Fibroblast of lung (primary cell): ENCODE data around the gene ORM2. TPM values are rescaled to one million over a fixed set of nuclear protein-coding genes. Genes with fewer than 3 reads are reported as not detected.
"Not testable (repeated sequence)": the region's sequence is repeated elsewhere in the genome, so short reads cannot be mapped to it uniquely, and the experiment has no call there.

ENCODE experiments used
- DNase-seq, 2 donors: peaks; one replicate each; pipeline versions ENCODE4 v3.0.0 to v3.0.0-alpha.2; 2010; ENCODE audit warnings: low read depth in 2 of 2
- H2AFZ ChIP-seq: 2 replicates; pipeline ENCODE4 v1.5.1; 2012; ENCODE audit warnings: low read length, control low read depth, inconsistent platforms
- H3K27ac ChIP-seq: 2 replicates; pipeline ENCODE4 v1.5.1; 2011; ENCODE audit warnings: low read length, control low read depth; ENCODE audit not compliant: insufficient read depth
- H3K27me3 ChIP-seq: 2 replicates; pipeline ENCODE4 v1.5.1; 2011; ENCODE audit warnings: mild to moderate bottlenecking, low read length; ENCODE audit not compliant: control insufficient read depth, insufficient read depth
- H3K36me3 ChIP-seq: 2 replicates; pipeline ENCODE4 v1.5.1; 2011; ENCODE audit warnings: low read length; ENCODE audit not compliant: control insufficient read depth, insufficient read depth
- H3K4me1 ChIP-seq: 2 replicates; pipeline ENCODE4 v1.5.1; 2011; ENCODE audit warnings: low read length; ENCODE audit not compliant: control insufficient read depth, insufficient read depth; ENCODE audit errors: extremely low read depth
- H3K4me2 ChIP-seq: 2 replicates; pipeline ENCODE4 v1.5.1; 2011; ENCODE audit warnings: low read length, control low read depth; ENCODE audit not compliant: insufficient read depth; ENCODE audit errors: extremely low read depth
- H3K4me3 ChIP-seq, 4 experiments: fragments of 200-600 bp in 1 of 4; sonication (generic) in 1 of 4; replicated peaks in 1 of 4; 2 replicates each; pipeline ENCODE4 v1.5.1; 2011 to 2016; ENCODE audit warnings: low read length in 4 of 4, low read depth in 3 of 4, mild to moderate bottlenecking in 3 of 4, control low read depth in 2 of 4, inconsistent platforms in 1 of 4, mixed read lengths in 1 of 4; ENCODE audit not compliant: insufficient read depth in 1 of 4; ENCODE audit errors: control extremely low read depth in 1 of 4
- H3K79me2 ChIP-seq: 2 replicates; pipeline ENCODE4 v1.5.1; 2012; ENCODE audit warnings: mild to moderate bottlenecking, low read length, inconsistent platforms; ENCODE audit not compliant: control insufficient read depth, insufficient read depth
- H3K9ac ChIP-seq: 2 replicates; pipeline ENCODE4 v1.5.1; 2011; ENCODE audit warnings: mild to moderate bottlenecking, low read length, control low read depth; ENCODE audit not compliant: insufficient read depth
- H3K9me3 ChIP-seq: 2 replicates; pipeline ENCODE4 v1.5.1; 2012; ENCODE audit warnings: low read depth, low read length; ENCODE audit not compliant: control insufficient read depth, insufficient read depth
- H4K20me1 ChIP-seq: 2 replicates; pipeline ENCODE4 v1.5.1; 2011; ENCODE audit warnings: low read length; ENCODE audit not compliant: control insufficient read depth, insufficient read depth; ENCODE audit errors: extremely low read depth
- EZH2 ChIP-seq: IDR thresholded peaks from 2 replicates; pipeline ENCODE4 v1.5.1; 2012; ENCODE audit warnings: low read length, control low read depth, mild to moderate bottlenecking; ENCODE audit errors: missing control alignments
- polyA minus RNA-seq: library from RNA; depleted of rRNA, polyadenylated mRNA; stranded (reverse); fragments of >200 nt; gene quantifications from 2 replicates; pipeline ENCODE4 v1.2.3, GENCODE V29; 2011; ENCODE audit warnings: low replicate concordance
- polyA plus RNA-seq, 2 donors: library from polyadenylated mRNA; depleted of rRNA in 1 of 2; stranded (reverse) in 1 of 2; unstranded in 1 of 2; fragments of >200 nt; gene quantifications; 2 replicates each; pipeline ENCODE4 v1.2.1, GENCODE V29; 2011 to 2012; ENCODE audit warnings: missing spikeins in 1 of 2
- total RNA-seq: library from RNA; depleted of rRNA; stranded (reverse); fragments of >200 nt; gene quantifications from 2 replicates; pipeline ENCODE4 v1.2.1, GENCODE V29; 2014
- TF ChIP-seq, protein P1 (sequence below), 2 donors: IDR thresholded peaks in 1 of 2; conservative IDR thresholded peaks in 1 of 2; 1 replicate in 1 of 2; 2 replicates in 1 of 2; pipeline ENCODE4 v1.5.1; 2011 to 2012; ENCODE audit warnings: low read length in 2 of 2, control low read depth in 1 of 2, inconsistent platforms in 1 of 2, low read depth in 1 of 2, mild to moderate bottlenecking in 1 of 2

Gene ORM2
- total RNA-seq (not detected in 2 replicates), polyA plus RNA-seq (not detected in 2 replicates), polyA minus RNA-seq (not detected in 2 replicates)
- polyA plus RNA-seq (2012) = not detected in 2 replicates

DNA sequence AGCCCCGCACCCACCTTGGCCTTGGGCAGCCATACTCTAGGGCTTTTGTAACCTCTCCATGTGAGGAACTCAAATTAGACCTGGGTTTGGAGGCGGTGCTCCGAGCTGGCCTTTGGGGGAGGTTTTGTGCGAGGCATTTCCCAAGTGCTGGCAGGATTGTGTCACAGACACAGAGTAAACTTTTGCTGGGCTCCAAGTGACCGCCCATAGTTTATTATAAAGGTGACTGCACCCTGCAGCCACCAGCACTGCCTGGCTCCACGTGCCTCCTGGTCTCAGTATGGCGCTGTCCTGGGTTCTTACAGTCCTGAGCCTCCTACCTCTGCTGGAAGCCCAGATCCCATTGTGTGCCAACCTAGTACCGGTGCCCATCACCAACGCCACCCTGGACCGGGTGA is at the start of gene ORM2:
Gene ORM2, plus strand, starts transcription at position 245 of the 398 bp plus-strand sequence. Its CDS starts 36 bp downstream, at position 281.
- not testable (repeated sequence) for DNase-seq, H3K79me2 ChIP-seq, H3K4me1 ChIP-seq, H3K9ac ChIP-seq, H3K27me3 ChIP-seq, H2AFZ ChIP-seq, H3K9me3 ChIP-seq, H3K36me3 ChIP-seq, H3K27ac ChIP-seq, H4K20me1 ChIP-seq, H3K4me2 ChIP-seq, H3K4me3 ChIP-seq

DNA sequence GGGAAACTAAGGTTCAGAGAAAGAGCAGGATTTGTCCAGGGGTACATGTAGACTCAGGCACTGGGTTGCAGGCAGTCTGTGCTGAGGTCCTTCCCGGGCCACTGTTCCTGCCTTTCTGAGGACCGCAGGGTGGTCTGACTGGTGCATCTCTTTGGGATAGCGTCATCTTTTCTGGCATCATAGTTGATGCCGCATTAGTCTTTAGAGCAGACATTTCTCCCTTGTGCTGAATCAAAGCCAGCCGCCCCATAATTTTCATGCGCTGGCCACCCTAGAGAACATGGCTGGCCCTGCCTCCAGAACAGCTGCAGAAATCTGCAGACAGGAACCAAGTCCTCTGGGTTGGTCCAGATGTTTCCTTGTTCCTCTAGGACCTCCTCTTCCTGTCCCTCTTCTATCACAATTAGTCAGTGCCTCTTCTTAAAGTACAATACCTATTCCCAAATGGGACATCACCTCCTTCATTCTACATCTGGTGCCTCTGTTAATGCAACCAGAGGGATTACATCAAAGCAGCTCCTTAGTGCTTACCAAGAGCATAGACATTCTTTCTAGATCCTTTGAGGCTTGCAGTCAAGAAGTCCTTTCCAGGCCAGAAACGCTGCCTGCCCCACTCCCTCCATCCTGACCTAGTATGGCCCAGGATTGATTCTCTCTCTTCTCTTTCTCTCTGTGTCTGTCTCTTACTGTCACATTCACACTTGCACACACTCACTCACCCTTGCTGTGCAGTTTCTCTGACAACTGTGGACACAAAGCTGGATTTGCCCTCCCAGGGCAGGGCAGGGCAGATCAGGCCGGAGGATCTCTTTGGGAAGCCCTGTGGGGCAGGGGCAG is 48.8 kb upstream of the ORM2 start:
- peak in 1 of 2 donors; percentile 57 for DNase-seq
- H4K20me1 ChIP-seq = no peaks in the 10 kb centered on the region
- H3K27ac ChIP-seq = peak overlapping the region; percentile 3
- TF ChIP-seq EZH2 = no peak
- H3K4me1 ChIP-seq = peaks cover 29% of the 10 kb centered on the region
- no peaks in the 10 kb centered on the region for H3K9me3 ChIP-seq
- no peaks in the 10 kb centered on the region for H3K27me3 ChIP-seq
- no peaks in the 10 kb centered on the region for H3K36me3 ChIP-seq
- no peak overlapping the region for H2AFZ ChIP-seq
- H3K79me2 ChIP-seq = no peaks in the 10 kb centered on the region
- no peak overlapping the region for H3K4me2 ChIP-seq
- H3K9ac ChIP-seq = no peak overlapping the region
- no peak overlapping the region for H3K4me3 ChIP-seq

DNA sequence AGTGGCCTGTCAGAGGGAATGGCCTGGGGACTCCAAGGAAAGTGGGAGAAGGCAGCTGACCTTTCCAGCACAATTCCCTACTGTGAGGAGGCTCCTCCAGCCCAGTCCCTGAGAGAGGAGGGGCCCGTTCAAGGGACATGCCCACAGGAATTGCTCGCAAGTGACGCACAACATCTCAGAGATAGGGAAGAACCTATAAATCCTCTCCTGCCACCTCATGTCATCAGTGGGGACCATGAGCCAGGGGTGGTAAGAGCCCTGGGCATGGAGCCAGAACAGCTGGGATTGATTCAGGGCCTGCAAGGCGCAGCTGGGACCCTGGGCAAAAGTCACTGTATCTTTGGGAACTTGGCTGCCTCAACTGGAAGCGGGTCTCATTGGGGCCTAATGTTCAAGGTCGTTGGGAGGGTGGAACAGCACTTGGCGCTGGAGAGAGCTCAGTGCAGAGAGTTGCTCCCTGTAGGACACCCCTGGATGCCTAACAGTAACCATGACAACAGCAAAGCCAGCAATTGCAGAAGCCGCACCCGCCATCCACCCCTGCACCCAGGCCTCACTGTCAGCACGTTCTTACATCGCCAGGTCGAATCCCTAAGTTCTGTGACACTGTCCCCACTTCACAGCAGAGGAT is 48.1 kb upstream of the ORM2 start:
- Histone ChIP-seq H3K36me3 (no peaks in the 10 kb centered on the region), H3K27ac (peak overlapping the region; percentile 3), H3K9ac (no peak overlapping the region), H3K4me1 (peaks cover 27% of the 10 kb centered on the region), H4K20me1 (no peaks in the 10 kb centered on the region), H3K4me3 (no peak overlapping the region), H3K79me2 (no peaks in the 10 kb centered on the region), H3K9me3 (no peaks in the 10 kb centered on the region), H3K4me2 (no peak overlapping the region), H2AFZ (no peak overlapping the region), H3K27me3 (no peaks in the 10 kb centered on the region)
- TF ChIP-seq, protein P1, sequence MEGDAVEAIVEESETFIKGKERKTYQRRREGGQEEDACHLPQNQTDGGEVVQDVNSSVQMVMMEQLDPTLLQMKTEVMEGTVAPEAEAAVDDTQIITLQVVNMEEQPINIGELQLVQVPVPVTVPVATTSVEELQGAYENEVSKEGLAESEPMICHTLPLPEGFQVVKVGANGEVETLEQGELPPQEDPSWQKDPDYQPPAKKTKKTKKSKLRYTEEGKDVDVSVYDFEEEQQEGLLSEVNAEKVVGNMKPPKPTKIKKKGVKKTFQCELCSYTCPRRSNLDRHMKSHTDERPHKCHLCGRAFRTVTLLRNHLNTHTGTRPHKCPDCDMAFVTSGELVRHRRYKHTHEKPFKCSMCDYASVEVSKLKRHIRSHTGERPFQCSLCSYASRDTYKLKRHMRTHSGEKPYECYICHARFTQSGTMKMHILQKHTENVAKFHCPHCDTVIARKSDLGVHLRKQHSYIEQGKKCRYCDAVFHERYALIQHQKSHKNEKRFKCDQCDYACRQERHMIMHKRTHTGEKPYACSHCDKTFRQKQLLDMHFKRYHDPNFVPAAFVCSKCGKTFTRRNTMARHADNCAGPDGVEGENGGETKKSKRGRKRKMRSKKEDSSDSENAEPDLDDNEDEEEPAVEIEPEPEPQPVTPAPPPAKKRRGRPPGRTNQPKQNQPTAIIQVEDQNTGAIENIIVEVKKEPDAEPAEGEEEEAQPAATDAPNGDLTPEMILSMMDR (conservative IDR thresholded peaks at IDR 0.05 in 1 of 2, IDR thresholded peaks at IDR 0.05 in 1 of 2; ENCODE audit: low read depth in 1 of 2, low read length in 2 of 2) = no peak
- TF ChIP-seq EZH2 = no peak
- DNase-seq = peak; percentile 40 to 82

DNA sequence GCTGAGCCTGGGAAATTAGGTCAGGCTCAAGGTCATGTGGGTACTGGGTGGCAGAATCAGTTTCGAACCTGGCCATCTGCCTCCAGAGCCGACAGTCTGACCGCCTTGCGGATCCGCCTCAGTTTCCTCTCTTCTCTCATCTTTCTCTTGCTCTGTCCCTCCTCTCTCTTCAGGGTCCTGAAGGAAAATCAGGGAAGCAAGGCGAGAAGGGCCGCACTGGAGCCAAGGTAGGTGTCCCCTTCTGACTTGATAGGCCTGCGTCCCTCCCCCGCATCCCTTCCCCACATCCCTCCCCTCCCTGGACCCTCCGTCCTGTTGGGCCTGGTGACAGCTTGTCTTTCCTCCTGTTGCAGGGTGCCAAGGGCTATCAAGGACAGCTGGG is 47.6 kb upstream of the ORM2 start:
- H3K79me2 ChIP-seq = no peaks in the 10 kb centered on the region
- H3K4me3 ChIP-seq = no peak overlapping the region
- H3K9me3 ChIP-seq = no peaks in the 10 kb centered on the region
- H3K9ac ChIP-seq = no peak overlapping the region
- no peak overlapping the region for H3K27ac ChIP-seq
- no peak for DNase-seq
- no peaks in the 10 kb centered on the region for H3K27me3 ChIP-seq
- no peak overlapping the region for H3K4me2 ChIP-seq
- no peak overlapping the region for H2AFZ ChIP-seq
- H3K4me1 ChIP-seq = peaks cover 22% of the 10 kb centered on the region
- H3K36me3 ChIP-seq = no peaks in the 10 kb centered on the region
- no peak for TF ChIP-seq EZH2
- TF ChIP-seq, protein P1 (conservative IDR thresholded peaks at IDR 0.05 in 1 of 2, IDR thresholded peaks at IDR 0.05 in 1 of 2; ENCODE audit: low read depth in 1 of 2, low read length in 2 of 2) = no peak
- H4K20me1 ChIP-seq = no peaks in the 10 kb centered on the region
